Astrocyte (in vitro differentiated cells and primary cell): ENCODE results near the gene PDCD2. TPM values are rescaled to one million over a fixed set of nuclear protein-coding genes. Genes with fewer than 3 reads are reported as not detected.

Experiments used
- DNase-seq: peaks from one replicate; pipeline ENCODE4 v3.0.0-alpha.2; 2010; ENCODE audit warnings: low read depth
- FAIRE-seq: peaks from 2 replicates; lab custom pipeline; 2011; peaks lifted over from hg19 to GRCh38; lab: Jason Lieb, UNC
- H2AFZ ChIP-seq: 2 replicates; pipeline ENCODE4 v1.6.0; 2012; ENCODE audit warnings: low read depth, low read length, inconsistent platforms
- H3K27ac ChIP-seq: 2 replicates; pipeline ENCODE4 v1.5.1; 2011; ENCODE audit warnings: low read depth, low read length, inconsistent platforms
- H3K27me3 ChIP-seq: 2 replicates; pipeline ENCODE4 v1.6.0; 2011; ENCODE audit warnings: low read length, inconsistent platforms; ENCODE audit not compliant: insufficient read depth
- H3K36me3 ChIP-seq: 2 replicates; pipeline ENCODE4 v1.5.1; 2011; ENCODE audit warnings: low read length, inconsistent platforms; ENCODE audit not compliant: insufficient read depth
- H3K4me1 ChIP-seq: 2 replicates; pipeline ENCODE4 v1.5.1; 2011; ENCODE audit warnings: low read length, inconsistent platforms; ENCODE audit not compliant: insufficient read depth
- H3K4me2 ChIP-seq: 2 replicates; pipeline ENCODE4 v1.6.0; 2012; ENCODE audit warnings: low read length, inconsistent platforms
- H3K4me3 ChIP-seq: 2 replicates; pipeline ENCODE4 v1.5.1; 2011; ENCODE audit warnings: low read depth, mild to moderate bottlenecking, low read length, inconsistent platforms; ENCODE audit not compliant: insufficient read depth
- H3K79me2 ChIP-seq: 2 replicates; pipeline ENCODE4 v1.6.0; 2012; ENCODE audit warnings: mild to moderate bottlenecking, low read length, inconsistent platforms; ENCODE audit not compliant: insufficient read depth
- H3K9ac ChIP-seq: 2 replicates; pipeline ENCODE4 v1.6.0; 2012; ENCODE audit warnings: mild to moderate bottlenecking, low read length, inconsistent platforms
- H3K9me3 ChIP-seq: 2 replicates; pipeline ENCODE4 v1.5.1; 2012; ENCODE audit warnings: low read depth, mild to moderate bottlenecking, low read length, inconsistent platforms; ENCODE audit not compliant: insufficient read depth
- H4K20me1 ChIP-seq: 2 replicates; pipeline ENCODE4 v1.6.0; 2012; ENCODE audit warnings: low read length, inconsistent platforms; ENCODE audit not compliant: insufficient read depth
- H3K27ac Mint-ChIP-seq: one replicate; pipeline ENCODE4 v1.8.0; 2021; ENCODE audit warnings: mild to moderate bottlenecking, mixed read lengths; ENCODE audit not compliant: unreplicated experiment
- H3K27me3 Mint-ChIP-seq: one replicate; pipeline ENCODE4 v1.8.0; 2021; ENCODE audit warnings: low read depth, mixed read lengths; ENCODE audit not compliant: unreplicated experiment
- H3K36me3 Mint-ChIP-seq: one replicate; pipeline ENCODE4 v1.8.0; 2021; ENCODE audit warnings: low read depth, mixed read lengths; ENCODE audit not compliant: unreplicated experiment
- H3K4me1 Mint-ChIP-seq: one replicate; pipeline ENCODE4 v1.8.0; 2021; ENCODE audit warnings: low read depth, mixed read lengths; ENCODE audit not compliant: unreplicated experiment
- H3K4me3 Mint-ChIP-seq: one replicate; pipeline ENCODE4 v1.8.0; 2021; ENCODE audit warnings: mild to moderate bottlenecking, moderate library complexity, mixed read lengths; ENCODE audit not compliant: unreplicated experiment
- H3K9me3 Mint-ChIP-seq: one replicate; pipeline ENCODE4 v1.8.0; 2021; ENCODE audit warnings: mild to moderate bottlenecking, mixed read lengths; ENCODE audit not compliant: unreplicated experiment
- EZH2 ChIP-seq: IDR thresholded peaks from 2 replicates; pipeline ENCODE4 v1.6.1; 2012; ENCODE audit warnings: mild to moderate bottlenecking, low read length, inconsistent platforms; ENCODE audit not compliant: insufficient read depth
- total RNA-seq: library from RNA; stranded (reverse); gene quantifications from 2 replicates; pipeline ENCODE4 v1.2.1, GENCODE V29; 2021
- TF ChIP-seq, protein P1 (sequence below): IDR thresholded peaks from 2 replicates; pipeline ENCODE4 v1.5.1; 2011; ENCODE audit warnings: low read depth, mild to moderate bottlenecking, inconsistent platforms, low read length, moderate library complexity; ENCODE audit not compliant: insufficient read depth

The PDCD2 gene
- total RNA-seq, 1 donor from 2014 or later = 68.4 TPM

DNA sequence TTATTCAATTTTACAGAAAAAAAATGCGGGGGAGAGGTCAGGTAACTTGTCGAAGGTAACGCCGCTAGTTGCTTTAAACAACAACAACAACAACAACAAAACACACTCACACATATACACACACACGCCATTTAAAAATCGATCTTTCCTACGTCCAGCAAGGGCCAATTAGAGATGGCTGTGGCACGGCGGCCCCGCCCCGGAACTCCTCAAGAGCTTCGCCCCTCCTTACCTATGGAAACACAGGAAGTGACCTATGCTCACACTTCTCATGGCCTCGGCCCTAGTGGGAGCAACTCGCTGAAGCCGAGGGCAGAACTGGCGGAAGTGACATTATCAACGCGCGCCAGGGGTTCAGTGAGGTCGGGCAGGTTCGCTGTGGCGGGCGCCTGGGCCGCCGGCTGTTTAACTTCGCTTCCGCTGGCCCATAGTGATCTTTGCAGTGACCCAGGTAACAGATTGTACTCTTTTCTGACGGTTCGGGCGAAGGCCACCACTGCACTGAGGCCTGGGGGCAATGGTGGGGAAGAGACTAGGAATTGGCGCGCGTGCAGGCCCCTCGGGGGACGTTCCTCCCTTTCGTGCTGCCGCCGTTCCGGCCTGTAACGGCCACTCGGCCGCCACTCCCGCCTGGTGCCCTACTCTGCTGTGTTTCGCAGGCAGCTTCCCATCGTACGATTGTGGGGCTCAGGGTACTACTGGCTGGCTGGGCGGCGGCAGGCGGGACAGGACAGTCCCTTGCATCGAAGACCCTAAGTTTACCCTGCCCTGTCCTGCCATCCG is 30.2 kb downstream of the PDCD2 start, which contains the start of gene TBP:
TSS of gene TBP (plus strand) at position 357 of the 783 bp plus-strand sequence. CDS start 2,661 bp downstream, outside the sequence.
- peak within 1 kb of the TSS; percentile 96 for H3K4me2 ChIP-seq
- H3K4me1 Mint-ChIP-seq = peaks cover 16% of the 10 kb centered on the region
- H3K27me3 ChIP-seq = no peaks in the 10 kb centered on the region
- peaks cover 8% of the 10 kb centered on the region for H3K36me3 ChIP-seq
- H3K27ac ChIP-seq = peak within 1 kb of the TSS; percentile 98
- FAIRE-seq = peak; percentile 75
- TF ChIP-seq, protein P1, sequence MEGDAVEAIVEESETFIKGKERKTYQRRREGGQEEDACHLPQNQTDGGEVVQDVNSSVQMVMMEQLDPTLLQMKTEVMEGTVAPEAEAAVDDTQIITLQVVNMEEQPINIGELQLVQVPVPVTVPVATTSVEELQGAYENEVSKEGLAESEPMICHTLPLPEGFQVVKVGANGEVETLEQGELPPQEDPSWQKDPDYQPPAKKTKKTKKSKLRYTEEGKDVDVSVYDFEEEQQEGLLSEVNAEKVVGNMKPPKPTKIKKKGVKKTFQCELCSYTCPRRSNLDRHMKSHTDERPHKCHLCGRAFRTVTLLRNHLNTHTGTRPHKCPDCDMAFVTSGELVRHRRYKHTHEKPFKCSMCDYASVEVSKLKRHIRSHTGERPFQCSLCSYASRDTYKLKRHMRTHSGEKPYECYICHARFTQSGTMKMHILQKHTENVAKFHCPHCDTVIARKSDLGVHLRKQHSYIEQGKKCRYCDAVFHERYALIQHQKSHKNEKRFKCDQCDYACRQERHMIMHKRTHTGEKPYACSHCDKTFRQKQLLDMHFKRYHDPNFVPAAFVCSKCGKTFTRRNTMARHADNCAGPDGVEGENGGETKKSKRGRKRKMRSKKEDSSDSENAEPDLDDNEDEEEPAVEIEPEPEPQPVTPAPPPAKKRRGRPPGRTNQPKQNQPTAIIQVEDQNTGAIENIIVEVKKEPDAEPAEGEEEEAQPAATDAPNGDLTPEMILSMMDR = no peak
- no peak for TF ChIP-seq EZH2
- H3K27ac Mint-ChIP-seq = no peak within 1 kb of the TSS
- peak within 1 kb of the TSS; percentile 89 for H2AFZ ChIP-seq
- H3K27me3 Mint-ChIP-seq = no peaks in the 10 kb centered on the region
- no peaks in the 10 kb centered on the region for H3K9me3 Mint-ChIP-seq
- peaks cover 2% of the 10 kb centered on the region for H3K36me3 Mint-ChIP-seq
- H4K20me1 ChIP-seq = peaks cover 45% of the 10 kb centered on the region
- peak within 1 kb of the TSS; percentile 91 for H3K4me3 ChIP-seq
- no peak within 1 kb of the TSS for H3K4me3 Mint-ChIP-seq
- peak; percentile 99 for DNase-seq
- H3K9ac ChIP-seq = peak within 1 kb of the TSS; percentile 97
- peaks cover 80% of the 10 kb centered on the region for H3K79me2 ChIP-seq
- H3K4me1 ChIP-seq = peaks cover 20% of the 10 kb centered on the region
- H3K9me3 ChIP-seq = no peaks in the 10 kb centered on the region

DNA sequence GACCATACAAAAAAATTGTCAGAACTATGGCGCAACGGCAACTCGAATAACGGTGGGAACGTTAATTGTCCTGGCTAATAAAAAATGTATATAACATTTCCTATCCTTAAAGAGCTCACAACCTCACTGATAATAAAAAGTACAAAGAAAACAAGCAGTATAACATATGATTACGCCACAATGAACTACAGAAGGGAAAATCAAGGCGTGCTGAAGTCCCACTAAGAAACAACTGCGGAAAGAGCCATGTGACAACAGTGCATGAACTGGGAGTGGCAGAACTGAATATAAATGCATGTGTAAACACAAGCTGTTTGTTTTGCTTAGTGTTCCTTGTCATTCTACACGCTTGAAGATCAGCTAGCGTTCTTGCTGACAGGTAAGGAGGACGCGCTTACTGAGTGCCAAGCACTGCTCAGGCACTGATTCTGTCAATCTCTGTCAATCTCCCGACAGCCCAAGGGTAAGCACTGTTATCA is 30.9 kb downstream of the PDCD2 start:
- Mint-ChIP-seq H3K27ac (no peak overlapping the region), H3K36me3 (peaks cover 3% of the 10 kb centered on the region), H3K4me3 (no peak overlapping the region), H3K4me1 (peaks cover 19% of the 10 kb centered on the region), H3K27me3 (no peaks in the 10 kb centered on the region), H3K9me3 (no peaks in the 10 kb centered on the region)
- no peak for TF ChIP-seq EZH2
- TF ChIP-seq, protein P1 = no peak
- Histone ChIP-seq H4K20me1 (peaks cover 46% of the 10 kb centered on the region), H3K4me2 (peak overlapping the region; percentile 96), H3K27ac (peak overlapping the region; percentile 98), H3K4me1 (peaks cover 20% of the 10 kb centered on the region), H3K9ac (peak overlapping the region; percentile 97), H3K27me3 (no peaks in the 10 kb centered on the region), H3K79me2 (peaks cover 84% of the 10 kb centered on the region), H3K4me3 (peak overlapping the region; percentile 91), H3K9me3 (no peaks in the 10 kb centered on the region), H2AFZ (peak overlapping the region; percentile 89), H3K36me3 (peaks cover 9% of the 10 kb centered on the region)
- FAIRE-seq (no peak), DNase-seq (peak; percentile 39)
